ENCODE data around the gene RNPEP. TPM values are rescaled to one million over a fixed set of nuclear protein-coding genes. Genes with fewer than 3 reads are reported as not detected.
"Not testable (repeated sequence)": the region's sequence is repeated elsewhere in the genome, so short reads cannot be mapped to it uniquely, and the experiment has no call there.

RNPEP gene
- 57.1 TPM for total RNA-seq

GRCh38 chr1:201982623-201983379, at the start of gene RNPEP:
Gene RNPEP, plus strand, starts transcription at chr1:201982648. Its CDS starts 19 bp downstream, at chr1:201982667.
- DNase-seq (ENCODE audit: low spot score) = peak; percentile 79

- DNase-seq (ENCODE audit: low spot score) = no peak
Observed at GRCh38 chr1:201933840-201934430, 48.5 kb upstream of the RNPEP start.

GRCh38 chr1:201937624-201938213, 44.7 kb upstream of the RNPEP start:
- no peak for DNase-seq (ENCODE audit: low spot score)

- no peak for DNase-seq (ENCODE audit: low spot score)
Observed at GRCh38 chr1:201938440-201939035, 43.9 kb upstream of the RNPEP start.

GRCh38 chr1:201939148-201939547, 43.3 kb upstream of the RNPEP start:
- no peak for DNase-seq (ENCODE audit: low spot score)

- DNase-seq (ENCODE audit: low spot score) = no peak
Observed at GRCh38 chr1:201939574-201939973, 42.9 kb upstream of the RNPEP start.

- DNase-seq (ENCODE audit: low spot score) = not testable (repeated sequence)
Observed at GRCh38 chr1:201940316-201940715, 42.1 kb upstream of the RNPEP start.

- no peak for DNase-seq (ENCODE audit: low spot score)
Observed at GRCh38 chr1:201941420-201942128, 40.9 kb upstream of the RNPEP start.

GRCh38 chr1:201942129-201942495, 40.3 kb upstream of the RNPEP start:
- no peak for DNase-seq (ENCODE audit: low spot score)

GRCh38 chr1:201944002-201944401, 38.4 kb upstream of the RNPEP start:
- DNase-seq (ENCODE audit: low spot score) = no peak

- no peak for DNase-seq (ENCODE audit: low spot score)
Observed at GRCh38 chr1:201944639-201945038, 37.8 kb upstream of the RNPEP start.

- no peak for DNase-seq (ENCODE audit: low spot score)
Observed at GRCh38 chr1:201945157-201945556, 37.3 kb upstream of the RNPEP start.

- DNase-seq (ENCODE audit: low spot score) = no peak
Observed at GRCh38 chr1:201945863-201946223, 36.6 kb upstream of the RNPEP start.

GRCh38 chr1:201946224-201946908, 36.1 kb upstream of the RNPEP start, which contains the start of gene LMOD1:
Gene LMOD1, minus strand, starts transcription at chr1:201946548. Its CDS starts 208 bp downstream, at chr1:201946340.
- DNase-seq (ENCODE audit: low spot score) = peak; percentile 91

- DNase-seq (ENCODE audit: low spot score) = no peak
Observed at GRCh38 chr1:201947697-201948008, 34.8 kb upstream of the RNPEP start.

- no peak for DNase-seq (ENCODE audit: low spot score)
Observed at GRCh38 chr1:201949491-201949890, 33.0 kb upstream of the RNPEP start.

- no peak for DNase-seq (ENCODE audit: low spot score)
Observed at GRCh38 chr1:201954263-201955008, 28.0 kb upstream of the RNPEP start.

GRCh38 chr1:201955009-201955728, 27.3 kb upstream of the RNPEP start, which contains the start of gene TIMM17A:
Gene TIMM17A, plus strand, starts transcription at chr1:201955503. Its CDS starts 24 bp downstream, at chr1:201955527.
- DNase-seq (ENCODE audit: low spot score) = peak; percentile 98

GRCh38 chr1:201955729-201956143, 26.7 kb upstream of the RNPEP start:
- DNase-seq (ENCODE audit: low spot score) = no peak

- no peak for DNase-seq (ENCODE audit: low spot score)
Observed at GRCh38 chr1:201958348-201958747, 24.1 kb upstream of the RNPEP start.

Data from ureter (tissue), 1 donor.